HG03066 (cell line): Measurements from ENCODE around the gene FREM2.

Experiments
- ATAC-seq: cut with Tn5 transposase; IDR thresholded peaks from one replicate; pipeline ENCODE4 v1.9.1; 2021; ENCODE audit warnings: low read depth; ENCODE audit not compliant: unreplicated experiment

The FREM2 gene

GRCh38 chr13:38819053-38819452, 132.2 kb downstream of the FREM2 start:
- ATAC-seq, result no peak

DNA sequence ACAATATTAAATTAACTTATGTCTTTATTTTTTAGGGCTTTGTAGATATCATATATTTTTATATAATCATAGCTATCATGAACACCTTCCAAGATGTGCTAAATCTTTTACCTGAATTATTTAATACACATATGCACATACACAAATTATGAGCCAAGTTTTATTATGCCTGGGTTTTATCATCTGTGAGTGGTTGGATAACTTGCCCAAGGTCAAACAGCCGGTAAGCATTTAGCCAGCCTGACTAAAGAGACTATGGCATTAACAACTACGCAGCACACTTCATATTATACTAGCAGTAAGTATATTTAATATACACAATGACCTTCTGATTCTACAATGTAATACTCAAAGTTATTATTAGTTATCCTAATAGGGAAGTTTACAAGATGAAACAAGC, 132.7 kb downstream of the FREM2 start:
- ATAC-seq, result no peak

- no peak for ATAC-seq
Observed at GRCh38 chr13:38821770-38822551, 135.1 kb downstream of the FREM2 start.

DNA sequence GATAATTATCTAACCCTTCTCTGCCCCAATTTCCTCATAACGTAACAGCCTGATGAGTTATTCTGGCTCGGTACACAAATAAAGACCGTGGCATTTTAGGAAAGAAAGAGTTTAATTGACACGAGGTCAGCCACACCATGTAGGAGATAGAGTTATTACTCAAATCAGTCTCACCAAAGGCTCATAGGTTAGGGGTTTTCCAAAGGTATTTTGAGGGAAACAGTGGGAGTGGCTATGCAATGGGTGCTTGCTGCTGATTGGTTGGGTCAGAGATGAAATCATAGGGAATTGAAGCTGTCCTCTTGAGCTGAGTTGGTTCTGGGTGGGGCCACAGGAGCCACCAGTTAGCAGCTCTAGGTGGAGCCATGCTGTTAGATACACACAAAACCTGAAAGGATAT, 137.5 kb downstream of the FREM2 start:
- no peak for ATAC-seq

DNA sequence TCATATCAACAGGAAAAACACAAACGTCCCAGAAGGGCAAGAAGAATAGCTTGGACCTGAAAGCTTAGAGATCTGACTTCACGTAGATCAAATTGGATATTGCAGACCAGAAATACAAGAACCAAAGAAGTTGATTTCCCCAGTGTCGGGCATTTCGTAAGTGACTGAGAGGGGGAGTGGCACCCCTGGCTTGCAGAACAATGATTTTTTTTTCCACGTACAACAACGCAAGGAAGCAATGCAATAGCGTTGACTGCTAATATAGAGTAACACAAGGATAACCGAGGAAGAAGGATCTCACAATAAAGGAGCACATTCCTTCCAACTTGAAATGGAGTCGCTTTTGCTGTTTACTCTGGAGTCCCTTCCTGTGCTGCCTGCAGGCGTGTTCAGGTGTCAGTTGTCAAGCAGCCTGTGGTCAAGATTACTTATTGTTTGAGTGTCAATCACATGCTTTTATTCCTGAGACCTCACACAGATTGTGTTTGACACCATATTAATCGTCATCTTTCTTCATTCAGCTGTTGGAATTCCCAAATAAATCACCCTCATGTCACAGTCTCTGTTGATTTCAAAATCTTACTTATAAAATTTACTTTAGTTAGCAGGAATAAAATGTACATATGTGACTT, 139.4 kb downstream of the FREM2 start:
- ATAC-seq, result no peak

DNA sequence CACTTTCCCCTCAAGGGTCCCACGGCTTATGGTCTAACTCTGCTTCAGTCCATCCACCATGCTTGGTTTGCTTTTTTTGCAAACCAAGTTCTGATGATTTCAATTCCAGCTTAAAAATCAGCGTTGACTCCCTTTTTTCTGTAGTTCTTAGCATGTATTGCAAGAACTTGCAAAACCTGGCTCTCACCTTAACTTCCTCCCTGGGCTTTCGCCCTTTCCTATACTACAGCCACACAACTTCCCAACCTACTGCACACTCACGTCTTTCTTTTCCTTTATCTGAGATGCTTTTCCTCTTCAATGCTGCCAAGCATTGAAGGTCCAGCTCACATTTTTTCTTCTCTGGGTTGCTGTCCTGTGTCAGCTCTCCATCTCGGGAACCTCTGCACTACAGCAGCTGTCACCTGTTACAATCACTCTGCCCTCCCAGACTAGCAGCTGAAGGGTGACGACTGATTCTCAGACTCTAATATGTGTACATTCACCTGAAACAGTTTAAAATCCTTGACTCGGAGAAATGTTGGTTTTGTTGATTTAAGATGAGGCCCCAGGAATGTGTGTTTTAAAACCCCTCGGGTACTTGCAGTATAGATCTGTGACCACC, 143.7 kb downstream of the FREM2 start:
- ATAC-seq, result no peak

GRCh38 chr13:38844581-38844980, 157.7 kb downstream of the FREM2 start:
- no peak for ATAC-seq

GRCh38 chr13:38848360-38848759, 161.5 kb downstream of the FREM2 start:
- ATAC-seq, result no peak

GRCh38 chr13:38849315-38849714, 162.4 kb downstream of the FREM2 start:
- ATAC-seq, result no peak

GRCh38 chr13:38850868-38851626, 164.2 kb downstream of the FREM2 start:
- peak; percentile 55 for ATAC-seq

- no peak for ATAC-seq
Observed at GRCh38 chr13:38854226-38854625, 167.3 kb downstream of the FREM2 start.

GRCh38 chr13:38856065-38856464, 169.2 kb downstream of the FREM2 start:
- no peak for ATAC-seq

DNA sequence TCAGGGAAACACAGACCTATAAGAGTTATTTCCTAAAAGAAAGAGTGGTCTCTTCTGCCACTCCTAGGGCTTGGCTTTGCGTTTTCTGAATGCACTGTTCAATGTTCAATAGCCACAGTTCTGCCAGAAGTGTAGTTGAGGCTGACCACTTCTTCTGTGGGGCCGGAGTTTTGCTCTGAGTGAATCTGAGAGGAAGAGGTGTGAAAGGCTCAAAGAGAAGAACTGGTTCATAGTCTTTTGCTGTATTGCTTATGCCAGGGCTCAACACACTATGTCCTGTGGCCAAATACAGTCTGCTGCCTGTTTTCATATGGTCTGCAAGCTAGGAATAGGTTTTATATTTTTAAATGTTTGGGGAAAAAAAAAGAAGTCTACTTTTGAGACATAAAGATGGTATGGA, 175.6 kb downstream of the FREM2 start:
- ATAC-seq, result no peak

GRCh38 chr13:38863536-38863935, 176.7 kb downstream of the FREM2 start:
- no peak for ATAC-seq

GRCh38 chr13:38866649-38867048, 179.8 kb downstream of the FREM2 start:
- ATAC-seq, result no peak

DNA sequence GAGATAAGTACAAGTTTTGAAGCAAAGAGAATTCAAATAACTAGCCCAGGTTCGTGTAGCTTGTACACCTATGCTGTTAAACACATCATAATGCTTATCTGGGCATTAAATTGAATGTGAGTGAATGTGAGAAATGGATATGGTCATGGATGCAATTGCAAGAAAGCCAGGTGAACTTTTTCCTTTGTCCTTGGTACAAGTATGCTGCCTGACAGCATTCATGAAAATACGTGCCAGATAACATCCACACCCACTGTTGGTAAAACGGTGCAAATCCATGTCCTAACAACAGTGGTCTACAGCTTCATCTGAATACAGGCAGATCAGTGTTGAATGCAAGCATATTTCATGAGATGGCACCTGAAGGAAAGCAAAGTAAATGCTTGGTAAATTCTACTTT, 181.5 kb downstream of the FREM2 start:
- ATAC-seq, result no peak

DNA sequence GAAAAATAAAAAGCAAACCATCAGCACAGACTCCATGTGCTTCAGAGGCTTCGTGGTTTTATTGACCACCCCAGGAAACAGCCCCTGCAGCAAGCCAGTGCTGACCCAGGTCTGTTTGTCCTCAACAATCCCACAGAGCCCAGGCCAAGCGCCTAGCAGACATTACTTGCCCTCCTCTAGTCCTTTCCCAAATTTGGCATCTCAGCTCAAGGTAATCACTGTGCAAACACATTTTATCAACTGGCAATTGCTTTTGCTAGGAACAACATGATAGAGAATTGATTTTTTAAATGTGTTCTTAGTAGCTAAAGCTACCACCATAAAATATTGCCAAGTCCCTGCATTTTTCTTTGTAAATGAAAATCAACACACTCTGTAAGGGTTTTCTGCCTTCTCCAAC, 182.0 kb downstream of the FREM2 start:
- no peak for ATAC-seq

- ATAC-seq, result no peak
Observed at GRCh38 chr13:38871275-38871674, 184.4 kb downstream of the FREM2 start.

GRCh38 chr13:38872693-38873092, 185.8 kb downstream of the FREM2 start:
- ATAC-seq, result no peak

DNA sequence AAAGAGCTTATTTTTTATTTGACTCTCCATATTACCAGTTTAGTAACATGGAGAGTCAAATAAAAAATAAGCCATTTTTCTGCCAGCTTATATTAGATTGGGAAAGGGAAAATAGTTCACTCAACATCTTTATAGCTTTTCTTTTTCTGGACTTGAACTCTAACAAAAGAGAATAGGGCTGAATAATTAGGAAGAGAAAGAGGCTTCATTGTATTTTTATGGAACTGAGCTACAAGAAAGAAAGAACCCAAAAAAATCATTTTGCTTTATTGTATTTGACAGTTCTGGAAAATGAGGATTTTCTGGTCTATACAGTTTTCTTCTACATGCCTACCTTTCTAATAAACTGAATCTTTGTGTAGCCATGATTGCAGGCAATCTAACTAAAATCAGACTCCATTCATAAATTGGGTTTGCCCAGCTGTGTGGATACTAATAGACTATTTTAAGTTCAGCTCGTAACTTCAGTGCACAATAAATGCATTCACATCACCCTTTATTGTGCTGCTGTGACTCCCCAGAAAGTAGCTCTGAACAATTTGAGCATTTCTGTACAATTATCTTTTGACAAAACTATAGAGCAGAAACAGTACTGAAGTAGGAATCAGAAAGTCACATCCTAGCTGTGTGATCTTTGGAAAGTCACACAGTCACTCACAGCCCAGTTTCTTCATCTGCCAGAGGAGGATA, 188.5 kb downstream of the FREM2 start:
- no peak for ATAC-seq

- no peak for ATAC-seq
Observed at GRCh38 chr13:38879278-38879677, 192.4 kb downstream of the FREM2 start.
